Spleen (tissue), 7 donors: ENCODE measurements around the gene DACT1.

Experiments used
- CTCF ChIP-seq, 11 experiments: fragments of 200-600 bp in 7 of 11; fragments of 450-650 bp in 4 of 11; sonication (generic) in 4 of 11; IDR thresholded peaks in 8 of 11; conservative IDR thresholded peaks in 3 of 11; 1 replicate in 7 of 11; 2 replicates in 4 of 11; pipeline versions ENCODE4 v1.4.0 to v1.8.0; 2016 to 2021; ENCODE audit warnings: antibody characterized with exemption in 11 of 11, inconsistent platforms in 4 of 11, mild to moderate bottlenecking in 1 of 11
- POLR2A ChIP-seq, 3 donors: fragments of 450-650 bp; IDR thresholded peaks; one replicate each; pipeline ENCODE4 v1.5.1; 2017; ENCODE audit warnings: antibody characterized with exemption in 3 of 3, mild to moderate bottlenecking in 1 of 3
- donor health status: DM: no; HTN: no; CAD: no; lungs with moderate emphysema.
- donor health status: DM: no; HTN: no; CAD: no.
- donor health status: DM: no; HTN: no; CAD: no.

DNA sequence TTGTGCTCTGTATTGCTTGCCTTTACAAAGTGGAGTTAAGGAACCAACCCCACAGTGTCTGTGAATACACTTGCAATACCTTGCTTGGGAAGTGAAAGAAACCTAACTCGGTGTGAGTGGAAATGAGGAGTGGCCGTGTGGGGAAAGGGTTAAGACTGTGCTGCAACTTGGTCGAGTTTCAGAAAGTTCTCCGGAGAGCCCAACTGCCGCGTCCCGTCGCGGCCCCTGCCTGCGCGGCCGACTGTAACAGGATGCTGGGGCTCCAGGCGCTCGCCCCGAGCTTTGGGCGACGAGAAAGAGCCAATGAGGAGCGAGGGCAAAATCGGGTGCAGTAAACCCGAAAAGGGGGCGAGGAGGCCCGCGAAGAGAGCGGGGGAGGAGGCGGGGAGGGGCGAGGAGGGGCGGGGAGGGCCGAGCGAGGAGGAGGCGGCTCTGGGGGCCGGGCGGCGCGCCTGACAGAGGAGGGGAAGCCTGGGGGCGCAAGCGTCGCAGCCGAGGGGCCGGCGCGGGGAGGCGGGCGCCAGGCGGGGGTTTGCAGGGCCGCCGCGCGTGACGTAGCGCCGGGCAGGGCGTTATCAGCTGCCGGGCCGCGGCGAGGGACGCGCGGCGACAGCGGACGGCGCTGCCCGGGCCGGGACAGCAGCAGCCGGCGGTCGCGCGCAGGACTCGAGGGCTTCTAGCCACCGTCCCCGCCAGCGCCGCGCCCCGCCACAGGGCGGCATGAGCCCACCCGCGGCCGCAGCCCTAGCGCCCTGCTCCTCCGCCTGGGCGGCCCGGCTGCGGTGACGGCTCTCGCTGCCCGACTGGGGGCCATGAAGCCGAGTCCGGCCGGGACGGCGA is at the start of gene DACT1:
- TF ChIP-seq CTCF (IDR thresholded peaks at IDR 0.05 in 8 of 11, conservative IDR thresholded peaks at IDR 0.05 in 3 of 11) (peak in 1 of 11 experiments; percentile 24), POLR2A (IDR thresholded peaks at IDR 0.05) (no peak)
